Measurements from ENCODE around the gene MORN2.
"Not testable (repeated sequence)": the region's sequence is repeated elsewhere in the genome, so short reads cannot be mapped to it uniquely, and the experiment has no call there.

Gene MORN2

GRCh38 chr2:38875576-38876367, at the start of gene MORN2, which contains the start of gene DHX57:
Gene MORN2 (plus strand): TSS chr2:38875976.
Gene DHX57 (minus strand): TSS chr2:38875934. CDS start chr2:38868405, 7,529 bp downstream.
- peak; percentile 64 to 79 (median 67) for DNase-seq (ENCODE audit: low read depth in 3 of 3)

- DNase-seq (ENCODE audit: low read depth in 3 of 3) = not testable (repeated sequence)
Measured at GRCh38 chr2:38827539-38828145, 48.1 kb upstream of the MORN2 start.

- no peak for DNase-seq (ENCODE audit: low read depth in 3 of 3)
Measured at GRCh38 chr2:38828460-38828859, 47.3 kb upstream of the MORN2 start.

GRCh38 chr2:38829971-38830370, 45.8 kb upstream of the MORN2 start:
- DNase-seq (ENCODE audit: low read depth in 3 of 3) = no peak

GRCh38 chr2:38830526-38831159, 45.1 kb upstream of the MORN2 start:
- DNase-seq (ENCODE audit: low read depth in 3 of 3) = no peak

GRCh38 chr2:38835015-38835601, 40.7 kb upstream of the MORN2 start:
- DNase-seq (ENCODE audit: low read depth in 3 of 3) = no peak

- DNase-seq (ENCODE audit: low read depth in 3 of 3) = no peak
Measured at GRCh38 chr2:38835990-38836389, 39.8 kb upstream of the MORN2 start.

- no peak for DNase-seq (ENCODE audit: low read depth in 3 of 3)
Measured at GRCh38 chr2:38836791-38837190, 39.0 kb upstream of the MORN2 start.

GRCh38 chr2:38850045-38850444, 25.7 kb upstream of the MORN2 start:
- DNase-seq (ENCODE audit: low read depth in 3 of 3) = no peak

GRCh38 chr2:38856165-38856564, 19.6 kb upstream of the MORN2 start:
- no peak for DNase-seq (ENCODE audit: low read depth in 3 of 3)

- DNase-seq (ENCODE audit: low read depth in 3 of 3) = no peak
Measured at GRCh38 chr2:38862476-38862875, 13.3 kb upstream of the MORN2 start.

- no peak for DNase-seq (ENCODE audit: low read depth in 3 of 3)
Measured at GRCh38 chr2:38863061-38863695, 12.6 kb upstream of the MORN2 start.

GRCh38 chr2:38866773-38867443, 8.9 kb upstream of the MORN2 start:
- DNase-seq (ENCODE audit: low read depth in 3 of 3) = no peak

GRCh38 chr2:38871432-38871831, 4.3 kb upstream of the MORN2 start:
- DNase-seq (ENCODE audit: low read depth in 3 of 3) = no peak

GRCh38 chr2:38873763-38874162, 2.0 kb upstream of the MORN2 start:
- no peak for DNase-seq (ENCODE audit: low read depth in 3 of 3)

GRCh38 chr2:38875227-38875575, 575 bp upstream of the MORN2 start:
- no peak for DNase-seq (ENCODE audit: low read depth in 3 of 3)

GRCh38 chr2:38876407-38876806, 631 bp downstream of the MORN2 start:
- DNase-seq (ENCODE audit: low read depth in 3 of 3) = no peak

GRCh38 chr2:38886063-38886462, 10.3 kb downstream of the MORN2 start:
- DNase-seq (ENCODE audit: low read depth in 3 of 3) = no peak

- no peak for DNase-seq (ENCODE audit: low read depth in 3 of 3)
Measured at GRCh38 chr2:38887347-38887746, 11.6 kb downstream of the MORN2 start.

GRCh38 chr2:38887902-38888554, 12.3 kb downstream of the MORN2 start:
- no peak for DNase-seq (ENCODE audit: low read depth in 3 of 3)

GRCh38 chr2:38889045-38889444, 13.3 kb downstream of the MORN2 start:
- no peak for DNase-seq (ENCODE audit: low read depth in 3 of 3)

Measured in stimulated activated CD4-positive, alpha-beta T cell treated with anti-CD3 and anti-CD28 coated beads, TNF-alpha, amount 100 ng/mL, for 48 hours (primary cell).